ENCODE data around the gene SSB. TPM values are rescaled to one million over a fixed set of nuclear protein-coding genes. Genes with fewer than 3 reads are reported as not detected.
"Not testable (repeated sequence)": the region's sequence is repeated elsewhere in the genome, so short reads cannot be mapped to it uniquely, and the experiment has no call there.

Gene SSB
- polyA plus RNA-seq, 1 donor from 2014 or later: 214 TPM

- H3K9me3 ChIP-seq (ENCODE audit: low read length): no peaks in the 10 kb centered on the region
- H3K9ac ChIP-seq (ENCODE audit: low read length): no peak overlapping the region
- no peaks in the 10 kb centered on the region for H3K27me3 ChIP-seq (ENCODE audit: insufficient read depth, low read depth, low read length)
- TF ChIP-seq SMC3 (conservative IDR thresholded peaks at IDR 0.05; ENCODE audit: poor library complexity) (no peak), RAD21 (conservative IDR thresholded peaks at IDR 0.05) (no peak), EZH2 (IDR thresholded peaks at IDR 0.05; ENCODE audit: borderline replicate concordance, insufficient read depth, low read length, poor library complexity, severe bottlenecking) (no peak), CTCF (IDR thresholded peaks at IDR 0.05; ENCODE audit: poor library complexity, severe bottlenecking) (no peak), MXI1 (conservative IDR thresholded peaks at IDR 0.05; ENCODE audit: poor library complexity, severe bottlenecking) (no peak), REST (IDR thresholded peaks at IDR 0.05; ENCODE audit: borderline replicate concordance) (no peak), TAF1 (IDR thresholded peaks at IDR 0.05; ENCODE audit: low read depth) (no peak), EP300 (conservative IDR thresholded peaks at IDR 0.05; ENCODE audit: poor library complexity, severe bottlenecking) (no peak), POLR2AphosphoS5 (IDR thresholded peaks at IDR 0.05) (no peak)
- H3K79me2 ChIP-seq (replicated peaks; ENCODE audit: insufficient read depth, low read length): peaks cover 14% of the 10 kb centered on the region
- H2AFZ ChIP-seq (ENCODE audit: low read depth, low read length): no peak overlapping the region
- no peak overlapping the region for H3K4me3 ChIP-seq (ENCODE audit: low read length)
- no peaks in the 10 kb centered on the region for H3F3A ChIP-seq (ENCODE audit: insufficient read depth, low read length, poor library complexity, severe bottlenecking)
- H4K20me1 ChIP-seq (ENCODE audit: insufficient read depth): no peaks in the 10 kb centered on the region
- no peaks in the 10 kb centered on the region for H3K36me3 ChIP-seq (ENCODE audit: insufficient read depth, low read length)
- no peaks in the 10 kb centered on the region for H3K9me2 ChIP-seq (ENCODE audit: insufficient read depth, low read length)
- H3K27ac ChIP-seq (ENCODE audit: low read length): no peak overlapping the region
- H3K4me2 ChIP-seq (ENCODE audit: low read length): no peak overlapping the region
Observed at GRCh38 chr2:169853041-169853668, 54.5 kb downstream of the SSB start.

GRCh38 chr2:169855281-169856258 is 56.9 kb downstream of the SSB start:
- not testable (repeated sequence) for H3K36me3 ChIP-seq (ENCODE audit: insufficient read depth, low read length); H4K20me1 ChIP-seq (ENCODE audit: insufficient read depth); H3K9me2 ChIP-seq (ENCODE audit: insufficient read depth, low read length); H3K9me3 ChIP-seq (ENCODE audit: low read length); H3F3A ChIP-seq (ENCODE audit: insufficient read depth, low read length, poor library complexity, severe bottlenecking); H2AFZ ChIP-seq (ENCODE audit: low read depth, low read length); H3K27me3 ChIP-seq (ENCODE audit: insufficient read depth, low read depth, low read length); H3K4me2 ChIP-seq (ENCODE audit: low read length); H3K9ac ChIP-seq (ENCODE audit: low read length); H3K4me3 ChIP-seq (ENCODE audit: low read length); H3K27ac ChIP-seq (ENCODE audit: low read length)
- peaks cover 20% of the 10 kb centered on the region for H3K79me2 ChIP-seq (replicated peaks; ENCODE audit: insufficient read depth, low read length)

Data from neural cell (in vitro differentiated cells).